ENCODE measurements around the gene ZBTB7C. TPM values are rescaled to one million over a fixed set of nuclear protein-coding genes. Genes with fewer than 3 reads are reported as not detected.

Gene ZBTB7C
- total RNA-seq, 1 donor from 2014 or later = 7.4 TPM

GRCh38 chr18:48106976-48107781 lies 302.0 kb downstream of the ZBTB7C start:
- Mint-ChIP-seq H3K4me1 (peaks cover 47% of the 10 kb centered on the region), H3K27me3 (ENCODE audit: low read depth) (peaks cover 1% of the 10 kb centered on the region), H3K27ac (peak overlapping the region; percentile 88), H3K4me3 (no peak overlapping the region), H3K36me3 (no peaks in the 10 kb centered on the region), H3K9me3 (no peaks in the 10 kb centered on the region)
- DNase-seq (ENCODE audit: low spot score in 2 of 2, unreplicated experiment in 2 of 2) = no peak
- TF ChIP-seq CTCF (IDR thresholded peaks at IDR 0.05; ENCODE audit: unreplicated experiment) = no peak

- Mint-ChIP-seq H3K27me3 (ENCODE audit: low read depth) (peaks cover 1% of the 10 kb centered on the region), H3K36me3 (no peaks in the 10 kb centered on the region)
- no peak for TF ChIP-seq CTCF (IDR thresholded peaks at IDR 0.05; ENCODE audit: unreplicated experiment)
Measured at GRCh38 chr18:48106498-48106897, 302.7 kb downstream of the ZBTB7C start.

GRCh38 chr18:48105317-48105716 lies 303.9 kb downstream of the ZBTB7C start:
- H3K4me1 Mint-ChIP-seq = peaks cover 52% of the 10 kb centered on the region
- H3K27ac Mint-ChIP-seq = peak overlapping the region; percentile 39
- no peak for TF ChIP-seq CTCF (IDR thresholded peaks at IDR 0.05; ENCODE audit: unreplicated experiment)
- H3K4me3 Mint-ChIP-seq = no peak overlapping the region
- peaks cover 1% of the 10 kb centered on the region for H3K27me3 Mint-ChIP-seq (ENCODE audit: low read depth)
- no peaks in the 10 kb centered on the region for H3K9me3 Mint-ChIP-seq
- DNase-seq (ENCODE audit: low spot score in 2 of 2, unreplicated experiment in 2 of 2) = no peak
- no peaks in the 10 kb centered on the region for H3K36me3 Mint-ChIP-seq

More at GRCh38 chr18:48106498-48106897, 302.7 kb downstream of the ZBTB7C start:
- DNase-seq (ENCODE audit: low spot score in 2 of 2, unreplicated experiment in 2 of 2) = no peak
- H3K4me3 Mint-ChIP-seq = no peak overlapping the region
- H3K4me1 Mint-ChIP-seq = peaks cover 50% of the 10 kb centered on the region
- H3K9me3 Mint-ChIP-seq = no peaks in the 10 kb centered on the region
- H3K27ac Mint-ChIP-seq = peak overlapping the region; percentile 88

- no peaks in the 10 kb centered on the region for H3K36me3 Mint-ChIP-seq
- peaks cover 1% of the 10 kb centered on the region for H3K27me3 Mint-ChIP-seq (ENCODE audit: low read depth)
- DNase-seq (ENCODE audit: low spot score in 2 of 2, unreplicated experiment in 2 of 2) = no peak
- no peak overlapping the region for H3K27ac Mint-ChIP-seq
- no peak for TF ChIP-seq CTCF (IDR thresholded peaks at IDR 0.05; ENCODE audit: unreplicated experiment)
- H3K4me3 Mint-ChIP-seq = no peak overlapping the region
- H3K4me1 Mint-ChIP-seq = peaks cover 59% of the 10 kb centered on the region
- no peaks in the 10 kb centered on the region for H3K9me3 Mint-ChIP-seq
Measured at GRCh38 chr18:48104705-48105104, 304.5 kb downstream of the ZBTB7C start.

GRCh38 chr18:48100651-48101165 lies 308.5 kb downstream of the ZBTB7C start:
- peak overlapping the region; percentile 93 for H3K27ac Mint-ChIP-seq
- TF ChIP-seq CTCF (IDR thresholded peaks at IDR 0.05; ENCODE audit: unreplicated experiment) = no peak
- H3K36me3 Mint-ChIP-seq = no peaks in the 10 kb centered on the region
- peaks cover 1% of the 10 kb centered on the region for H3K27me3 Mint-ChIP-seq (ENCODE audit: low read depth)
- peak in 1 of 2 experiments; percentile 68 for DNase-seq (ENCODE audit: low spot score in 2 of 2, unreplicated experiment in 2 of 2)
- peaks cover 47% of the 10 kb centered on the region for H3K4me1 Mint-ChIP-seq
- H3K4me3 Mint-ChIP-seq = peak overlapping the region; percentile 26
- no peaks in the 10 kb centered on the region for H3K9me3 Mint-ChIP-seq

Data from mesothelial cell of epicardium (in vitro differentiated cells).